ENCODE results near the gene C11orf91. TPM values are rescaled to one million over a fixed set of nuclear protein-coding genes. Genes with fewer than 3 reads are reported as not detected.

The C11orf91 gene
- total RNA-seq, result not detected in 2 replicates

- DNase-seq (ENCODE audit: low read depth), result peak; percentile 95
- TF ChIP-seq CTCF (IDR thresholded peaks at IDR 0.05; ENCODE audit: insufficient read depth, low read depth, low read length), result no peak
- H3K4me3 ChIP-seq (ENCODE audit: low read depth, low read length), result peak within 1 kb of the TSS; percentile 65
Observed at GRCh38 chr11:33700502-33701271, at the start of gene C11orf91. Gene C11orf91, minus strand, starts transcription at chr11:33700826. Its CDS starts 86 bp downstream, at chr11:33700740.

- H3K4me3 ChIP-seq (ENCODE audit: low read depth, low read length), result no peak overlapping the region
- peak; percentile 84 for DNase-seq (ENCODE audit: low read depth)
- TF ChIP-seq CTCF (IDR thresholded peaks at IDR 0.05; ENCODE audit: insufficient read depth, low read depth, low read length), result no peak
Observed at GRCh38 chr11:33747979-33748378, 47.4 kb upstream of the C11orf91 start.

GRCh38 chr11:33743291-33743690 lies 42.7 kb upstream of the C11orf91 start:
- no peak for DNase-seq (ENCODE audit: low read depth)
- no peak overlapping the region for H3K4me3 ChIP-seq (ENCODE audit: low read depth, low read length)
- no peak for TF ChIP-seq CTCF (IDR thresholded peaks at IDR 0.05; ENCODE audit: insufficient read depth, low read depth, low read length)

GRCh38 chr11:33742249-33742851 lies 41.7 kb upstream of the C11orf91 start:
- peak; percentile 53 for DNase-seq (ENCODE audit: low read depth)
- peak; percentile 51 for TF ChIP-seq CTCF (IDR thresholded peaks at IDR 0.05; ENCODE audit: insufficient read depth, low read depth, low read length)
- H3K4me3 ChIP-seq (ENCODE audit: low read depth, low read length), result no peak overlapping the region

- TF ChIP-seq CTCF (IDR thresholded peaks at IDR 0.05; ENCODE audit: insufficient read depth, low read depth, low read length), result no peak
- no peak overlapping the region for H3K4me3 ChIP-seq (ENCODE audit: low read depth, low read length)
- DNase-seq (ENCODE audit: low read depth), result no peak
Observed at GRCh38 chr11:33741806-33742205, 41.2 kb upstream of the C11orf91 start.

- H3K4me3 ChIP-seq (ENCODE audit: low read depth, low read length), result no peak overlapping the region
- DNase-seq (ENCODE audit: low read depth), result no peak
Observed at GRCh38 chr11:33737362-33737821, 36.8 kb upstream of the C11orf91 start.

More at GRCh38 chr11:33737362-33737821, 36.8 kb upstream of the C11orf91 start:
- TF ChIP-seq CTCF (IDR thresholded peaks at IDR 0.05; ENCODE audit: insufficient read depth, low read depth, low read length), result no peak

All from fibroblast of villous mesenchyme (primary cell).